A673 (cell line): Measurements from ENCODE around the gene TAS2R43. TPM values are rescaled to one million over a fixed set of nuclear protein-coding genes. Genes with fewer than 3 reads are reported as not detected.

Experiments used
- BruUV-seq: library from RNA; stranded (reverse); fragments of 400-500 nt; replicated peaks from 2 replicates; lab custom pipeline; 2021; lab: Mats Ljungman, UMichigan
- CTCF ChIA-PET: fragments of 300-600 bp; sonication (Branson Sonifier 250); formaldehyde crosslinking; loops from one replicate; lab custom pipeline; 2022; ENCODE audit warnings: antibody characterized with exemption; lab: Charles Lee
- POLR2A ChIA-PET: fragments of 300-600 bp; sonication (Branson Sonifier 250); formaldehyde crosslinking; loops from one replicate; lab custom pipeline; 2022; ENCODE audit warnings: antibody characterized with exemption; ENCODE audit not compliant: low non-redundant PET; lab: Charles Lee
- DNase-seq: peaks from one replicate; pipeline ENCODE4 v3.0.0-alpha.2; 2015; ENCODE audit warnings: low spot score
- H3K27ac ChIP-seq: fragments of 200-600 bp; sonication (generic); 2 replicates; pipeline ENCODE4 v1.5.1; 2016; ENCODE audit warnings: mixed run types, low read depth, mild to moderate bottlenecking, mixed read lengths, antibody characterized with exemption, low read length; ENCODE audit not compliant: poor library complexity, severe bottlenecking
- H3K27me3 ChIP-seq: fragments of 200-600 bp; sonication (generic); replicated peaks from 2 replicates; pipeline ENCODE4 v1.6.1; 2017; ENCODE audit warnings: mixed run types, low read depth, mild to moderate bottlenecking, mixed read lengths, antibody characterized with exemption, low read length; ENCODE audit not compliant: insufficient read depth, poor library complexity
- H3K36me3 ChIP-seq: fragments of 200-600 bp; sonication (generic); 2 replicates; pipeline ENCODE4 v1.6.1; 2016; ENCODE audit warnings: mixed run types, mild to moderate bottlenecking, mixed read lengths, antibody characterized with exemption, low read length; ENCODE audit not compliant: insufficient read depth, poor library complexity, severe bottlenecking
- H3K4me1 ChIP-seq: fragments of 200-600 bp; sonication (generic); 2 replicates; pipeline ENCODE4 v1.6.1; 2017; ENCODE audit warnings: mixed run types, mild to moderate bottlenecking, mixed read lengths, antibody characterized with exemption, low read length; ENCODE audit not compliant: insufficient read depth, poor library complexity, severe bottlenecking
- H3K4me3 ChIP-seq: fragments of 200-600 bp; sonication (generic); 2 replicates; pipeline ENCODE4 v1.5.1; 2016; ENCODE audit warnings: low read depth, mixed run types, mild to moderate bottlenecking, mixed read lengths, low read length; ENCODE audit not compliant: poor library complexity, severe bottlenecking
- H3K9me3 ChIP-seq: fragments of 200-600 bp; sonication (generic); 2 replicates; pipeline ENCODE4 v1.6.1; 2016; ENCODE audit warnings: mixed run types, low read depth, mild to moderate bottlenecking, mixed read lengths, antibody characterized with exemption, low read length; ENCODE audit not compliant: poor library complexity, severe bottlenecking
- CTCF ChIP-seq: fragments of 300-800, 200-600 bp; sonication (generic); conservative IDR thresholded peaks from 2 replicates; pipeline ENCODE4 v1.5.1; 2017; ENCODE audit warnings: low read depth, mild to moderate bottlenecking, antibody characterized with exemption, low read length, moderate library complexity, mixed read lengths
- EZH2 ChIP-seq: fragments of 200-600 bp; sonication (generic); IDR thresholded peaks from 2 replicates; pipeline ENCODE4 v1.6.1; 2017; ENCODE audit warnings: borderline replicate concordance, low read depth, mild to moderate bottlenecking, mixed read lengths, antibody characterized with exemption, low read length; ENCODE audit not compliant: poor library complexity, severe bottlenecking
- intact Hi-C: fragments of 100-400 bp; cut with micrococcal nuclease; formaldehyde crosslinking; loops from one replicate; pipeline ENCODE4 v1.10.0; 2022; ENCODE audit not compliant: unreplicated experiment
- total RNA-seq: library from RNA; stranded (reverse); gene quantifications from 2 replicates; pipeline ENCODE4 v1.2.3, GENCODE V29; 2021

TAS2R43 gene
- total RNA-seq, 1 experiment from 2014 or later = 2.3 TPM

GRCh38 chr12:11078246-11078645 lies 13.9 kb downstream of the TAS2R43 start:
- Histone ChIP-seq H3K4me3 (no peak overlapping the region), H3K36me3 (no peaks in the 10 kb centered on the region), H3K27me3 (no peaks in the 10 kb centered on the region), H3K9me3 (peaks cover 15% of the 10 kb centered on the region), H3K4me1 (no peaks in the 10 kb centered on the region), H3K27ac (no peak overlapping the region)
- CTCF ChIA-PET = no interaction called here
- TF ChIP-seq CTCF (no peak), EZH2 (no peak)
- POLR2A ChIA-PET = no interaction called here
- intact Hi-C loops = no loop called here
- no TSS peak for BruUV-seq
- DNase-seq = no peak

GRCh38 chr12:11075642-11076041 lies 16.5 kb downstream of the TAS2R43 start:
- intact Hi-C loops = no loop called here
- CTCF ChIA-PET = no interaction called here
- Histone ChIP-seq H3K4me3 (no peak overlapping the region), H3K36me3 (no peaks in the 10 kb centered on the region), H3K9me3 (peaks cover 4% of the 10 kb centered on the region), H3K27me3 (no peaks in the 10 kb centered on the region), H3K4me1 (no peaks in the 10 kb centered on the region), H3K27ac (no peak overlapping the region)
- POLR2A ChIA-PET = no interaction called here
- no peak for TF ChIP-seq CTCF
- no peak for TF ChIP-seq EZH2
- no TSS peak for BruUV-seq
- no peak for DNase-seq

- ChIA-PET POLR2A (interaction anchor here (0.6 kb wide), 1 partner anchor 30 kb away, joined by 5 read pairs; no protein-coding TSS in a partner anchor), CTCF (no interaction called here)
- no peak for TF ChIP-seq CTCF
- TF ChIP-seq EZH2 = no peak
- DNase-seq = no peak
- BruUV-seq = no TSS peak
- Histone ChIP-seq H3K27ac (no peak overlapping the region), H3K4me3 (no peak overlapping the region), H3K36me3 (no peaks in the 10 kb centered on the region), H3K27me3 (no peaks in the 10 kb centered on the region), H3K4me1 (no peaks in the 10 kb centered on the region), H3K9me3 (no peaks in the 10 kb centered on the region)
- intact Hi-C loops = no loop called here
Measured at GRCh38 chr12:11071414-11071813, 20.7 kb downstream of the TAS2R43 start.
